AG04450 (cell line): ENCODE measurements around the gene TGFBR2. TPM values are rescaled to one million over a fixed set of nuclear protein-coding genes. Genes with fewer than 3 reads are reported as not detected.

ENCODE experiments used
- CTCF ChIA-PET: fragments of 300-600, 350-600 bp; formaldehyde crosslinking; extraction: SDS; loops from one replicate; lab custom pipeline; 2022; ENCODE audit warnings: antibody characterized with exemption, inconsistent platforms; lab: Charles Lee
- POLR2A ChIA-PET: fragments of 350-600 bp; formaldehyde crosslinking; extraction: SDS; loops from one replicate; lab custom pipeline; 2021; ENCODE audit warnings: antibody characterized with exemption, inconsistent platforms; lab: Yijun Ruan, JAX
- DNase-seq: peaks from one replicate; pipeline ENCODE4 v3.0.0-alpha.2; 2011; ENCODE audit warnings: low read depth, low spot score
- H3K27ac ChIP-seq: one replicate; pipeline ENCODE4 v1.5.1; 2012; ENCODE audit warnings: low read depth, low read length, control low read depth
- H3K27me3 ChIP-seq: one replicate; pipeline ENCODE4 v1.6.0; 2012; ENCODE audit warnings: low read length; ENCODE audit not compliant: control insufficient read depth, insufficient read depth
- H3K4me3 ChIP-seq: 2 replicates; pipeline ENCODE4 v1.5.1; 2011; ENCODE audit warnings: mild to moderate bottlenecking, low read depth, low read length, control low read depth
- H3K9me3 ChIP-seq: 2 replicates; pipeline ENCODE4 v1.5.1; 2012; ENCODE audit warnings: low read length; ENCODE audit not compliant: control insufficient read depth, insufficient read depth
- polyA plus RNA-seq: library from polyadenylated mRNA; depleted of rRNA; stranded (reverse); fragments of >200 nt; gene quantifications from 2 replicates; pipeline ENCODE4 v1.2.3, GENCODE V29; 2011
- TF ChIP-seq, protein P1 (sequence below): IDR thresholded peaks from 2 replicates; pipeline ENCODE4 v1.5.1; 2011; ENCODE audit warnings: low read depth, low read length, control low read depth, inconsistent platforms

TGFBR2 gene
- polyA plus RNA-seq, 1 experiment: 158 TPM

DNA sequence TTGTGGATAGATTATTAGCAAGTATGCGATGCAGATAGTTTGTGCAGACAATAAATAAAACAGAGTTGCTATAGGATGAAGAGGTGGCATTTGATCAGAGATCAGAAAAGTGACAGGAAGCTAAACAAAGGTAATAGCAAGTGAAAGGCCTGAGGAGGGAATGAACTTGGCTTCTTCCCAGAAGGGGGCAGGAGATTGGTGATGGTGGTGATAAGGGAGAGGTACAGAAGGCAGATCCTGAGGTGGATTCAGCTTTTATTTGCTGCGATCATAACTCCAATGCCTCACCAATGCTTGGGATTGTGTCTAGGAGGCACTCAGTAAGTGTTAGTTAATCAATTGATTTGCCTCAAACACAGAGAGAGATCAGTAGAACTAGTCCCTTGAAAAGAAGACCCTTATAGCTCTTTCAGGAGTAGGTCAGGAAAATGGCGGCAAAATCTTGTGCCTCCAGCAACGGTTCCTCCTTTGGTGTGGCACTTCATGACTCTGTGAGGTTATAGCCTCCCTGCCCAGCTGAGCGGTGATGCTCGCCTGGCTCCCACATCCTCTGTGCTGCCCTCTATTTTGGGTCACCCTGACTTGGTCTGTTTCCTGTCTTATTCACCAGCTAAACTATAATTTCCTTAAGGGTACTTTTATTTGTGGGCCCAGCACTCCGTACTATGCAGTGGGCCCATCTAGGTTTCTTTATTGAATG, 37.5 kb downstream of the TGFBR2 start:
- ChIA-PET POLR2A (interaction anchor here (0.8 kb wide), 1 partner anchor 15 kb away, joined by 3 read pairs; no protein-coding TSS in a partner anchor), CTCF (interaction anchor here (0.8 to 2.3 kb wide), 2 partner anchors 49 to 444 kb away, joined by 3 to 6 read pairs; no protein-coding TSS in a partner anchor)
- H3K4me3 ChIP-seq: no peak overlapping the region

DNA sequence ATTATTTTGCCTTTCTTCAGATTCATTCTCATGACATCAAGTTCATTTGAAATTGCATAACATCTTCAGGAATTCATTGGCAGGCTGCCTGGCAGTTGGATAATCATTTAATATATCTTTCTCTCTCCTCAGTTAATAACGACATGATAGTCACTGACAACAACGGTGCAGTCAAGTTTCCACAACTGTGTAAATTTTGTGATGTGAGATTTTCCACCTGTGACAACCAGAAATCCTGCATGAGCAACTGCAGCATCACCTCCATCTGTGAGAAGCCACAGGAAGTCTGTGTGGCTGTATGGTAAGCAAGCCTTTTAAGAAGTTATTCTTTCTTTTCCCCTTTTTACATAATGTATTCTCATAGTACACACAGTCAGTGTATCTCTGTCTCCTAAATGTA, 38.2 kb downstream of the TGFBR2 start:
- Histone ChIP-seq H3K27me3 (no peaks in the 10 kb centered on the region), H3K4me3 (no peak overlapping the region), H3K27ac (no peak overlapping the region), H3K9me3 (no peaks in the 10 kb centered on the region)
- TF ChIP-seq, protein P1, sequence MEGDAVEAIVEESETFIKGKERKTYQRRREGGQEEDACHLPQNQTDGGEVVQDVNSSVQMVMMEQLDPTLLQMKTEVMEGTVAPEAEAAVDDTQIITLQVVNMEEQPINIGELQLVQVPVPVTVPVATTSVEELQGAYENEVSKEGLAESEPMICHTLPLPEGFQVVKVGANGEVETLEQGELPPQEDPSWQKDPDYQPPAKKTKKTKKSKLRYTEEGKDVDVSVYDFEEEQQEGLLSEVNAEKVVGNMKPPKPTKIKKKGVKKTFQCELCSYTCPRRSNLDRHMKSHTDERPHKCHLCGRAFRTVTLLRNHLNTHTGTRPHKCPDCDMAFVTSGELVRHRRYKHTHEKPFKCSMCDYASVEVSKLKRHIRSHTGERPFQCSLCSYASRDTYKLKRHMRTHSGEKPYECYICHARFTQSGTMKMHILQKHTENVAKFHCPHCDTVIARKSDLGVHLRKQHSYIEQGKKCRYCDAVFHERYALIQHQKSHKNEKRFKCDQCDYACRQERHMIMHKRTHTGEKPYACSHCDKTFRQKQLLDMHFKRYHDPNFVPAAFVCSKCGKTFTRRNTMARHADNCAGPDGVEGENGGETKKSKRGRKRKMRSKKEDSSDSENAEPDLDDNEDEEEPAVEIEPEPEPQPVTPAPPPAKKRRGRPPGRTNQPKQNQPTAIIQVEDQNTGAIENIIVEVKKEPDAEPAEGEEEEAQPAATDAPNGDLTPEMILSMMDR: no peak
- peak; percentile 36 for DNase-seq
- ChIA-PET POLR2A (interaction anchor here (0.6 to 0.8 kb wide), 3 partner anchors 15 to 469 kb away, joined by 3 to 5 read pairs (median 3); no protein-coding TSS in a partner anchor), CTCF (interaction anchor here (1.2 kb wide), 1 partner anchor 49 kb away, joined by 3 read pairs; no protein-coding TSS in a partner anchor)

More for the DNA sequence above, 37.5 kb downstream of the TGFBR2 start:
- peak overlapping the region; percentile 47 for H3K27ac ChIP-seq
- no peaks in the 10 kb centered on the region for H3K9me3 ChIP-seq
- DNase-seq: no peak
- TF ChIP-seq, protein P1: no peak
- no peaks in the 10 kb centered on the region for H3K27me3 ChIP-seq

DNA sequence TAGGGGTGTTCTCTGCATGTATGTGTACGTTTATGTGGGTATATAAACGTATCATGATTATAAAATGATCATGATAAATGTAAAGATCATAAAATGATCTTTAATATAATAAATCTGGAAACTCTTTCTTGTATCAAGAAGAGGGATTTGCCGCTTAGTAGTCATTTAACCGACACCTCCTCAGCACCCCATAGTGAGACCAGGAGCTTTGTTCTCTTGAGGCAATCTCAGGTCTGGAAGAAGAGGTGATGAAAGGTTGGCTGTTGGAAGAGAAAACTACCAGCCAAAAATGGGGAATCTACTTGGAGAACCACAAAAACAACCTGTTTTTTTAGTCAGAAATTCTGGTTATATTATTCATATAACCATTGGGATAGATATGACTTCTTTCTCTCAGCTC, 38.7 kb downstream of the TGFBR2 start:
- ChIA-PET POLR2A (interaction anchor here (0.6 kb wide), 2 partner anchors 103 to 470 kb away, joined by 3 to 5 read pairs; no protein-coding TSS in a partner anchor), CTCF (interaction anchor here (1.2 kb wide), 1 partner anchor 48 kb away, joined by 3 read pairs; no protein-coding TSS in a partner anchor)
- Histone ChIP-seq H3K9me3 (no peaks in the 10 kb centered on the region), H3K27ac (no peak overlapping the region), H3K27me3 (no peaks in the 10 kb centered on the region), H3K4me3 (no peak overlapping the region)
- TF ChIP-seq, protein P1: no peak
- DNase-seq: no peak

DNA sequence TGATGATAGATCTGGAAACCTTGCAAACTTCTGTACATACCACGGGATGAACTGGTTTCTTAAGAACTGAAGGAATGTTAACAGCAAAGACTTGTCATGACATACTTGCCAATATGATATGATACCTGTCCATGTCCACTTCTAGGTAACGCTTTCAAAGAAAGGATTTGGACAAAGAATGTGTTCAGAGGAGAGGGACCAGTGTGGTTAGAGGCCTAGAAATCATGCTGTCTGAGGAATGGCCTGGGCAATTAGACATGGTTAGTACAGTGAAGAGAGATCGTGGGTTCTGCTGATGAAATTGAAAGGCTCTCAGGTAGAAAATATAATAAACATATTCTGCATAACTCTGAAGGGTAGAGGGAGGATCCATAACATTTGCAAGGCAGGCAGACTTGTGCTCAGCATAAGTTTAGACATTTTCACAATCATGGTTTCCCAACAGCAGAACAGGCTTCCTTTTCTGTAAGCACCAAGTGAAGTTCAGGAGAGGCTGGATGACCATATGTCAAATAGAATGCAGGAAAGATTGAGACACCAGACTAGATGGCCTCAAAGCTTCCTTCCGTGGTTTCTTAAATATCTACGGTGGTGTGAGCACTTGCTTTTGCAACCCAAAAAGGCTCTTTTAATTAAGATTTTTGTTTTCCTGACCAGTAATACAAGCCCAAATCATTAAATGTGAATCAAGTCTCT, 39.9 kb downstream of the TGFBR2 start:
- POLR2A ChIA-PET: interaction anchor here (1.2 kb wide), 1 partner anchor 40 kb away, joined by 4 read pairs; the partner anchor contains the start of gene TGFBR2
- no peak for DNase-seq
- no peaks in the 10 kb centered on the region for H3K9me3 ChIP-seq
- no peaks in the 10 kb centered on the region for H3K27me3 ChIP-seq
- no peak overlapping the region for H3K27ac ChIP-seq
- no peak overlapping the region for H3K4me3 ChIP-seq
- TF ChIP-seq, protein P1: no peak
- CTCF ChIA-PET: no interaction called here
